Measurements from ENCODE around the gene SSX2IP.
"Not testable (repeated sequence)": the region's sequence is repeated elsewhere in the genome, so short reads cannot be mapped to it uniquely, and the experiment has no call there.

Gene SSX2IP, protein sequence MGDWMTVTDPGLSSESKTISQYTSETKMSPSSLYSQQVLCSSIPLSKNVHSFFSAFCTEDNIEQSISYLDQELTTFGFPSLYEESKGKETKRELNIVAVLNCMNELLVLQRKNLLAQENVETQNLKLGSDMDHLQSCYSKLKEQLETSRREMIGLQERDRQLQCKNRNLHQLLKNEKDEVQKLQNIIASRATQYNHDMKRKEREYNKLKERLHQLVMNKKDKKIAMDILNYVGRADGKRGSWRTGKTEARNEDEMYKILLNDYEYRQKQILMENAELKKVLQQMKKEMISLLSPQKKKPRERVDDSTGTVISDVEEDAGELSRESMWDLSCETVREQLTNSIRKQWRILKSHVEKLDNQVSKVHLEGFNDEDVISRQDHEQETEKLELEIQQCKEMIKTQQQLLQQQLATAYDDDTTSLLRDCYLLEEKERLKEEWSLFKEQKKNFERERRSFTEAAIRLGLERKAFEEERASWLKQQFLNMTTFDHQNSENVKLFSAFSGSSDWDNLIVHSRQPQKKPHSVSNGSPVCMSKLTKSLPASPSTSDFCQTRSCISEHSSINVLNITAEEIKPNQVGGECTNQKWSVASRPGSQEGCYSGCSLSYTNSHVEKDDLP

DNA sequence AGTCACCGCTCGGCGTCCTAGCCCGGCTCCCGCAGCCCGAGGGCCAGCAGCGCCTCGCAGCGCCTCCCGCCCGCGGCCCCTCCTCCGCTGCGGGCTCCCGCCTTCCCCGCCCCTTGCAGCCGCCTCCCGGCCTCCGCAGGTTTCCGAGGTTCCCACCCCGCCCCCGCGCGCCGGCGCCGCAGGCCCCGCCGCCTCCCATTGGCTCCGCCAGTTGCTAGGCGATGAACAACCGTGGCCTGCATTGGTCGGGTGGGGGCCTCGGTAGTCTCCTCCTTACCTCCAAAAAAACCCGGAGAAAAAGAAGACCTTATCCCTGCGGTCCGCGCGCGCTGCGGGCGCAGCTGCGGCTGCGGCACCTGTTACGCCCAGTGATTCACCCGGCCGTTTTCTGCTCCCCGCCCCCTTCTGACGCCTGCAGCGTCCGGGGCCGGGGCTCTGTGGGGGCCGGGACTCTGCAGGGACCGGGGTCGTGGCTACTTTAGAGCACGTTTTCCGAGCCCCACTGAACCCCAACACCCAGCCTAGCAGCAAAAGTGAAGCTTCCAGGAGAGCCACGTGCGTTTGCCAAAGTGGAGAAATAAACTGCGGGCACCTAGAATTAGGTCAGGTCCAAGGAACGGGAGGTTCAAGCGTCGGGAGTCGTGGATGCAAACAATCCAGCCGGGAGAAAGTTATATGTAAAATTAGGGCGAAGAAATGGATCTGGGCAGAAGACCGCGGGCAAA lies at the start of gene SSX2IP:
Gene SSX2IP (minus strand): TSS at position 65 of the 725 bp plus-strand sequence. CDS start 19,242 bp downstream, outside the sequence.
- DNase-seq: peak; percentile 96

DNA sequence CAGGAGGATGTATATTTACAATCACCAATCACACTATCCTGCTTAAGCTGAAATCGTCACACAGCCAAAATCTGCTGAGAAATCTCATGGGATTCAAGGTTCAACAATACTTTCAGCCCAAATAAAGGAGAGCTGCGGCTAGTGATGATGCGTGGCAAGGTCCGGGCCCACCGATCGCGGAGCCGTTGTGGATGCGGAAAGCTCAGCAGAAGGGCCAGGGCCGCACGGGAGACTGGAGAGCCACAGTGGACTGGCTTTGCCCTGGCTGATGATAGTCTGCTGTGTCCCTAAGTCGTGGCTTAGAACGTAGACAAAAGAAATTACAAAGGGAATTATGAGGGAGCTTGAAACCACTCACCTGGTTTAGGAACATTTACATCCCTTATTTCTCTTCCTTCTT lies 48.0 kb upstream of the SSX2IP start:
- no peak for DNase-seq

DNA sequence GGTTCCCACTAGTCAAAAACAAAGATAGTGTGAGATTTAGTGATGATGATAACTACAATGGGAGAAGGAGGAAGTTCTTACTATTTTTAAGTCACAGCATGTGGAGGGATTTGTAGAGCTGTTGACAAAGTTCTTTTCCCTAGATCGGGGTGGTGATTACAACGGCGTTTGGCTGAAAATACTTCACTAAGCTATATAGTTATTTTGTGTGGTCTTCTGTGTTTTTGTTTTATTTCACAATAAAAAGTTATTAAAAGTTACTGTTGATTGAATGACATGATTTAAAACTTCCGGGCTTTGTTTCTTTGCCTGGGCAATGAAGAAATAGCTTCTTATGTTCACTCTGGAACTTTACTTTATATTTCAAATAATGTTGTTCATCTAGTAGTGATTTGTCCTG lies 47.3 kb upstream of the SSX2IP start:
- DNase-seq: no peak

DNA sequence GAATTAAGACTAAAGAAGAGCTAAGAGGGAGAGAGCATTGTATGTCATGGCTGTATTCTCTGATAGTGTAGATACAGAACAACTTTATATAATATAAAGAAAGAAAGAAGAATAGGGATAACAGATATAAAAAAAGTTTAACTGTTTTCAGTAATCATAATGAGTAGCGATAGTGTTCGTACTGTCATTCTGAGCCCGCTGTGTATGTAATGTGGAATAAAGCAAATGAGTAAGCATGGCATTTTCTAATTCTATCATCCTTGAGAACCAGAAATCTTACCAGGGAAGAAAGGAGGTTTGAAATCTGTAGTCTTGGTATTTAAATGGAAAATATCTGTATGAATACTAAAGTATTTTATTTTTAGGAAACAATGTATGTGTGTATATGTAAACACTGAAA lies 46.7 kb upstream of the SSX2IP start:
- DNase-seq: no peak

DNA sequence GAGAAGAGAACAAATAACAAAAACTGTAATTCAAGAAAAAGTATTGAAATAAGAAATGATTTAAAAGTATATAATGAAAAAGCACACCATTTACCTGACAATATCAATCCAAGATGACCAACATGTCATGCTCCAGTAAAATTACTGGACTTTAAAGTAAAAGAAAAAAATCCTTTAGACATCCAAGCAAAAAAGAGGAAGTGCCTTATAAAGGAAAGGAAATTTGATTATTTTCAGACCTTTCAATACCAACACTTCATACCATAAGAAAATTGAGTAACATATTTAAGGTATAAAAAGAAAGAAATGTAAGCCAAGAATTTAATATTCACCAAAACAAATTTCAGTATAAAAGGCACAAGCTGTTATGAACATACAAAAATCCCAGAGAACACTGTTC lies 46.2 kb upstream of the SSX2IP start:
- no peak for DNase-seq

DNA sequence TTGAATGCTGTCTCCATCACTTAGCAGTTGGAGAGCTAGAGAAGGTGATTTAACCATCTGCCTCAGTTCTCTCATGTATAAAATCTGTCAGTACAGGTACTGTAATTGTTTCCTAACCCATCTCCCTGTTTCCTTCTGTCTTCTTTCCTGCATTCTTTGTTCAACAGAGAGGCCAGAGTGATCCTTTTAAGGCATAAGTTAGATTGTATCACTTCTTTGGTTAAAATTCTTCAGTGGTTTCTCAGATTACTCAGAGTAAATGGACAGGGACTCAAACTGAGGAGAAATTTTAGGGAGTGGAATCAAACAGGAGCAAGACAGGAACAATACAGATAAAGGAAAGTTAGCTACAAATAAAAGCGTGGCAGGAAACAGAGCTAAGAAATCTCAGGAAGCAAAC lies 45.2 kb upstream of the SSX2IP start:
- DNase-seq: no peak

DNA sequence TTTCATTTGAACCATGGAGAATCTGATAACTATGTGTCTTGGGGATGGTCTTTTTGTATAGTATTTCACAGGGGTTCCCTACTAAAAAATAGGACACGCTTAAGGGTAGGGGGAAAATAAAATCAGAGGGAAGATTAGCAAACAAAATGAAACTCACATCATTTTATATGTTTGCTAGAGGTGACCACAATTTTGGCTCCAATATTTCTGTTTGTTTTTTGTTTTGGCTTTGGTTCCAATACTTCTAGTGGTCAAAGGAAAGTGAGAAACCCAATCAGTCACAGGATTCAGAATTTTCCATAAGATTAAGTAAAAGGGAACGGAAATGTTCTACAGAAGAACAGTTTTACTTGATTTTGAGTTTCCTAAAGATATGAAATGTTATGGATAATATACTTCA lies 42.3 kb upstream of the SSX2IP start:
- no peak for DNase-seq

DNA sequence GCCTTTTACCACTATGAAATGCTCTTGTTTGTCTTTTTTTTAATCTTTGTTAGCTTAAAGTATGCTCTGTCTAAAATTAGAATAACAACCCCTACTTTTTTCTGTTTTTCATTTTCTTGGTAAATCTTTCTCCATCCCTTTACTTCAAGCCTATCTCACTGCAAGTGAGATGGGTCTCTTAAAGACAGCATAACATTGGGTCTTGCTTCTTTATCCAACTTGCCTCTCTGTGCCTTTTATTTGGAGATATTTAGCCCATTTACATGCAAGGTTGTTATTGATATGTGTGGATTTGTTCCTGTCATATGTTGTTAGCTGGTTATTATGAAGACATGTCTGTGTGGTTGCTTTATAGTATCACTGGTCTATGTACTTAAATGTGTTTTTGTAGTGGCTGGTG lies 41.3 kb upstream of the SSX2IP start:
- DNase-seq: no peak

DNA sequence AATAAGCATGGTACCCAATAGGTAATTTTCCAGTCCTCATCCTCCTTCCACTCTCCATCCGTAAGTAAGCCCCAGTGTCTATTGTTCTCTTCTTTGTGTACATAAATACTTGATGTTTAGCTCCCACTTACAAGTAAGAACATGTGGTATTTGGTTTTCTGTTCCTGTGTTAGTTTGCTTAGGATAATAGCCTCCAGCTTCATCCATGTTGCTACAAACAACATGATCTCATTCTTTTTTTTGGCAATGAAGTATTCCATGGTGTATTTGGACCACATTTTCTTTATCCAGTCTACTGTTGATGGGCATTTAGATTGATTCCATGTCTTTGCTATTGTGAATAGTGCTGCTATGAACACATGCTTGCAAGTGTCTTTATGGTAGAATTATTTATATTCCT lies 37.5 kb upstream of the SSX2IP start:
- DNase-seq: not testable (repeated sequence)

DNA sequence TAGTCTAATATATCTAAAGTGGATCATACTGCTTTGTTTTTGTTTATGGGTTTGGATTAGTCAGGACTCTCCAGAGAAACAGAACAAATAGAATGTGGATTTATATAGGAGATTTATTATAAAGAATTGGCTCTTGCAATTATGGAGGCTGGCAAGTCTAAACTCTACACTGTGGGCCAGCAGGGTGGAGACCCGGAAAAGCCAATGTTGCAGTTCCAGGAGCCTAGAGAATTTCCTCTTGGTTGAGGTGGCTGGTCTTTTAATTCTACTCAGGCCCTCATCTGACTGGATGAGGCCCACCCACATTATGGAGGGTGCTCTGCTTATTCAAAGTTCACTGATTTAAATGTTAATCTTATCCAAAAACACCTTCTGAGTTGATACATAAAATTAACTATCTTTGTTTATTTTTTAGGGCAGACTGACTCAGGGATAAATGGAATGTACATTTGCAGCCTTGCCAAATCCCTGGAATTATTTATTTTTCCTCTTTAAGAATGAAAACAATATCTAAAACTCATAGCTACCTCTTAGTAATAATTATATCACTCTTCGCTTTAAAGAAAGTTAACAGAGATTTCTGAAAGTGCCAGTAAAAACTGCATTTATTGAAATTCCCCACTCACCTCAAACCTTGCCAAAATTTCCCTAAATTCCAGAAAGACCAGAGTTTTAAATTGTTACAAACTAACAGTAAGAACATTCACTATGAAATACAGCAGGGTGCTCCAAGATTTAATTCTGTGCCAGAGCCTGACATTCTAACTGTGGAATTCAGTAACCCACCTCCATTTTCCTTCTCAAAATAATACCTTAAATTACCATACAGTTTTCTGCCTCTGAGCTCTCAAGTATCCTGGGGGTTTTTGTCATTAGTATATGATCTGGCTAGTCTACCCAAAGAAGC lies 36.6 kb upstream of the SSX2IP start:
- no peak for DNase-seq

DNA sequence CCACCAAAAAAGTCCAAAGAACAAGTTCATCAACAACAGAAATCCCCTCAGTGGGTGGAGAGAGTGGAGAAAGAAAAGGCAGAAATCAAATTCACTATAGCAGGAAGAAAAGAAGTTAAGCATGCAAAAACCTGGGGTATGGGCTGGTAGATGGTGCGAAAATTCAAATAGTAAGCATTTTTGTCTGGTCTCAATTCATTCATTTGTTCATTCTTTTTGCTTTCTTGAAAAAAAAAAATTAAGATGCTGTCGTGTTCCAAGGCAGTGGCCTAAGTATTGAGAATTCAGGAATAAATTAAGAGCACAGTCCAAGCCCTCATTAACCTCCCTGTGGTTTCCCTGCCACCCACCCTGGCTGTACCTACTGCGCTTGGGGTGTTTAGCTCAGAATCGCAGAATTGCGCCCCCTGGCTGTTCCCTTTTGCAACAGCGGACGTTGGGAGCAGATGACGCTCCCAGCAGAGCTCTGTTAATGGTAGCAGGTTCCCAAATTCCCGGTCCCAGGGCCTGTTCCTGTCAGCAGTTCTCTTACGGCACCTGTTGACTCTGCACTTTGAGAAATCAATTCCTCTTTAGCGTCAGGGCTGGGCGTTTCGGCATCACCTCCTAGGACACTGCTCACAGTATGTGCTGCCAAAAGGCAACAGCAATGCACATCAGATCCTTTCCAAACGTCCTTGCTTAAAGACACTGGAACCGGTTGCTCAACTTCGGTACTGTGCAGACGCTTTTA lies 34.0 kb upstream of the SSX2IP start:
- DNase-seq: no peak

DNA sequence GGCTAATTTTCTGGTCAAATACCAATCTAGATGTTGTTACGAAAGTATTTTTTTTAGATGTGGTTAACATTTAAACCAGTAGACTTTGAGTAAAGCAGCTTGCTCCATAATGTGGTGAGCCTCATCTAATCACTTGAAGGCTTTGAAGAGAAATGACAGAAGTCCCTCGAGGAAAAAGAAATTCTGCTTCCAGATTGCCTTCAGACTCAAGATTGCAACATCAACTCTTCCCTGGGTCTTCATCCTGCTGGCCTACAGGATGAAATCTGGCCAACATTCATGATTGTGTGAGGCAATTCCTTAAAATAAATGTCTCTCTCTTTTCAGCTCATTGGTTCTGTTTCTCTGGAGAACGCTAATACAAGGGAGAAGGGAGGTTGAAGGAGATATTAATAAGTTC lies 32.5 kb upstream of the SSX2IP start:
- DNase-seq: no peak

DNA sequence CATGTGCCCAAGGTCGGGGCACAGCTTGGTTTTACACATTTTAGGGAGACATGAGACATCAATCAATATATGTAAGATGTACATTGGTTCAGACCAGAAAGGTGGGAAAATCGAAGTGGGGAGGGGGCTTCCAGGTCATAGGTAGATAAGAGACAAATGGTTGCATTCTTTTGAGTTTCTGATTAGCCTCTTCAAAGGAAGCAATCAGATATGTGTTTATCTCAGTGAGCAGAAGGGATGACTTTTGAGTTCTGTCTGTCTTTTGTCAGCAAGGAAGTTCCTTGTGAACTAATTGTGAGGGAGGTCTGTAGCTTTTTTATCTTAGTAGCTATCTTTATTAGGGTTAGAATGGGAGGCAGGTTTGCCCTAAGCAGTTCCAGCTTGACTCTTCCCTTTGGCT lies 31.6 kb upstream of the SSX2IP start:
- not testable (repeated sequence) for DNase-seq

DNA sequence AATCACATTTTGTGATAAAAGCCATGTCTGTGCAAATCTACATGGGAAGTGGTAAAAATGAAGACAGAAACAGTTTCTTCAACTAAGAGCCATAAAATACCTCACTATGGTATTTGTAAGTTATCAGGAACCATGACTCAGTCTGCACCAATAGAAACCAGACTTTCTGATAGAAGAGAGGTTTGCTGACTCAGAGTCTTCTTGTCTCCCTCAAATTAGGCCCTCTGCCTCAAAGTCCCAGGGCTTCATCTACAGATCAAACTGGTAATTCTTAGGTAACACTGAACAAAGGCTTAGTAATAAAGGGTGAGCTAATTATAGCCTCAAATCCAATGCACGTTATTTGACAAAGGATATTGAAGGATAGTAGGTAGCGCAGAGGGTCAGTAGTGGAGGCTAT lies 30.9 kb upstream of the SSX2IP start:
- DNase-seq: no peak

DNA sequence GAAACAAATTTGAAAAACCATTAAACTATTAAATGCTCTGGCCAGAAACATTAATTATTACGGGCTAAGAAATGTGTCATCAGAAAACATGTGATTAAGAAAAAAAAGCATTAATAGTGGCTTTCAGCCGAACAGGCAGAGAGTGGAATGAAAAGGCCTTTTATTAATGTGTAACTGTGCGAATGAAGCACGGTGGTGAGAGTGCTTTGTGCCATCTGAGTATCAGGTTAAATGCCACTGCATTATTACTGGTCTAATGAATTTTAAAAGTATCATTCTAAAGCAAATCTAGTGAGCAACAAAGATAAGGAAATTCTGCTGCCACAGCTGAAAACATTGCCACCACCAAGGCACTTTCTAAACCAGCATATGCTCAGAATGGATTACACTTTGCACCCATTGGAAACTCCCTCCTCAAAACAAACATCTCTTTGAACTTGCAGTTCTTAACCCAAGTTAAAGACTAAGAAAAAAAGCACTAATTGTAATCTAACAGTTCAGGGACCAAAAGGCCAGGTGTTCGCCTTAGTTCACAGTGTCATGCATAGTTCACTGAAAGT lies 30.0 kb upstream of the SSX2IP start:
- DNase-seq: peak; percentile 14

DNA sequence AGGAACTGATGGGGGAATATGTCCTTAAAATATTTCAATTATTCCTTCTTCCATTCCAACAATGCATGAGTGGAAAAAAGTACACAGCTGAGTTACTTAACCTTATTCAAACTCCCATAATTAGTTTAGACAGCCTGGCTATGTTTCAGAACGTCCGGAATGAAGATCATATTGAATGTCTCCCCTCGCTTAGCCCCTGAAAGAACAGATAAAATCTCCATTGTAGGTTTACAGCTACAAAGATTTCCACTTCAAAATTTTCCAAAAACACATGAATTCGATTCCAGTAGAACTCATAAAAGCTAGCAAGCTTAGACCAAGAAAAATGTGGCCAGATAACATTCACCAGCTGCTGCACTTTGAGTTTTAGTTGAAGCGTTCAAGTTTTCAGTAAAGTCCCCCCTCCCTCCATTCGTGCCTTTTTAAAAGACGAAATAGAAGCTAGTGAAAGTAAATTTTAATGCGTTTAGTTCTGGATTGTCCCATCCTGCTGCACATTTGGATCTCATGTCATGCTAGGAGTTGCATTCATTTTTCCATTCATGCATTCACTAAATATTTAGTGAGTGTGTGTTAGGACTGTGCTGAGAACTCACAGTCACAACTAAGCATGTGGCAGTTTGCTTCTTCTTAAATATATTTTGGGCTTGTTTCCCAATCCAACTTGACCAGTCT lies 29.4 kb upstream of the SSX2IP start:
- no peak for DNase-seq

DNA sequence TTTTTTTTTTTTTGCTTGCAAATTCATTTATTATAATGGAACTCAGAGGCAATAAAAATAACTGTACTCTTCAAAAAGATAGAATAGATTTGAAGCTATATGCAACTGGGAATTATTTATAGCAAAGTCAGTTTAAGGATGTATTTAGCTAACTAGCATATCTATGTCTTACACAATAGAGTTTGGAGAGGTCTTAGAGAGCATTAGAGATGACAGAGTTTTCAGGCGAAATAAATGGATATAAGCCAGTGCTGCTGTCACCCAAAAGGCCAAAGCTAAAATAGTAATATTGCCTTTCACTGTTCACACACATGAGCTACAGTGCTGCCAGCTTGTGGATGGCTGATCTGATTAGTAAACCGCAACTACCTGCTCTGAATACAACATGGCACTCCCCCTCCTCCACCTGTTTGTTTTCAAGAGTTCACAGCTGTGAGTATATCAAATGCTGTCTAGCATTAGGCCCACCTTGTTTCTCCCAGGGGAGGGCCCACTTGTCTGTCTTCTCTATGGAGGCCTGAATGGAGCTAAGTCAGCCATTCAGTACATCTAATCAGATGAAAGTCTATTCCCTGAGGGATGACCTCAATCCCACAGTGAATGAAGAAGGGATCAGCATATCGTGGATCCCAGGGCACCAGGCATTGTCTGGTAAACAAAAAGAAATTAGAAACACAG lies 25.2 kb upstream of the SSX2IP start:
- DNase-seq: peak; percentile 99

DNA sequence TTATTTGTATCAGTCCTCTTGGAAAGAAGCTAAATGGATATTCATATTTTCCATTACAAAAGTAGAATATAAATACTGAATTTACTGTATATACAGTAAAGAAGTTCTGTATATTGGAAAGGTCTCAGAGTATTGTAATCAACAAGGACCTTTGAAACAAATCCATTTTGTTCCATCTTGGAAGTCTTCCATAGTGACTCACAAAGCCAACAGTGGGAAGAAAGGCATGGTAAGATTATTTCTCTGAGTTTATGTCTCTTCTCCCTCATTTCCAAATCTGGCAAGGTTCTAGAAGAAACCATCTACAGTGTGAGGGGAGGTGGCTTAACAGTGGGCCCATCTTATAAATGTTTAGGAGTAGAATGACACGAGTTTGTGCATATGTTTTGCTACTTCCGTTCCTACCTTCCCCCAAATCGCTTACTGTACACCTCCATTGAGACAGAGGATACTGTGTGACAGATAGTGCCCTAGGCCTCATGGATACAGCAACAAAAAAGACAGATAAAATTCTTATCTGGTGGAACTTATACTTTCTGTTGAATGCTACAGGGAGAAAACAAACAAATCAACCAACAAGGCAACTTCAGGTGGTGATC lies 22.1 kb upstream of the SSX2IP start:
- DNase-seq: no peak

DNA sequence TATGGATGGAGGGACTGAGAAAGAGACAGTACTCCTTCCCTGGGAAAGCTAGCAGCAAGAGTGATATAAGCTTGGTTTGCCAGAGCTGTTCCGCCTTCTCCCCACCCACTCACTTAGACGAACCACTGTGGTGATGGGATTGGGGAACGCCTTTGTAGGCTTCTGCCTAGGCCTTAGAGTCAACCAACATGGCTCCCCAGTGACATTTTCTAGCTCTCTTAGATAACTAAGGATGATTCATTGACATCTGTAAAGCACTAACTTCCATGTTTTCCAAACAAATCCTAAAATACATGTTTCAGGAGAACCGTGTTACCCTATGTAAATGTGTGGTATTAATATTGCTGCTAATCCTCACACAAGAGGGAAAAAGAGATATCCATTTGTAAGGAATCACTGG lies 21.6 kb upstream of the SSX2IP start:
- DNase-seq: no peak

DNA sequence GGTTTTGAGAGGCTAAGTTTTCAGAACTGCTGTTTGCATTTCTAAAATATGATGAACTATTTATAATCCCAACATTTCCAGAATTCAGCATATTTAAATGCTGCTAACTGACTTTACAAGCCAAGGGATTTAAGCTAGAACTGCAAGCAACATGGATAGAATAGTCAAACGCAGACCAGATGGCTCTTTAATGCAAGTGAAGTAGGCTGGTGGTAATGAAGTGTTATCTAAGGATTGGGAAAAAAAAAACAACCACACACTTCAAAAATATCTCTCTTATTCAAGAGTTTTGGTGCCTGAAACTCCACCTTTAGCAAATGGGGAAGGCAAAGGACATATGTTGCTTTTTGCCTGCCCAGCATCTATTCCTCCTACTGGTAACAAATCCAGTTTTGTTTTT lies 20.9 kb upstream of the SSX2IP start:
- DNase-seq: peak; percentile 81
